Suppressor macrophage treated with lipopolysaccharide for 1 hour (primary cell): Measurements from ENCODE around the gene ARL8A.
"Not testable (repeated sequence)": the region's sequence is repeated elsewhere in the genome, so short reads cannot be mapped to it uniquely, and the experiment has no call there.

Source experiments
- DNase-seq, 3 donors: peaks; one replicate each; pipeline ENCODE4 v3.0.0-alpha.2; 2020 to 2022

The ARL8A gene

DNA sequence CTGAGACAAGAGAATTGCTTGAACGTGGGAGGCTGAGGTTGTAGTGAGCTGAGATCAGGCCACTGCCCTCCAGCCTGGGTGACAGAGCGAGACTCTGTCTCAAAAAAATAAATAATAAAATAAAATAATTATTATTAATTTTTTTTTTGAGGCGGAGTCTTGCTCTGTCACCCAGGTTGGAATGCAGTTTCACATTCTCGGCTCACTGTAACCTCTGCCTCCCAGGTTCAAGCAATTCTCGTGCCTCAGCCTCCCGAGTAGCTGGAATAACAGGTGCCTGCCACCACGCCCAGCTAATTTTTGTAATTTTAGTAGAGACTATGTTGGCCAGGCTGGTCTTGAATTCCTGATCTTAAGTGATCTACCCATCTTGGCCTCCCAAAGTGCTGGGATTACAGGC is 32.9 kb downstream of the ARL8A start:
- DNase-seq = not testable (repeated sequence)

DNA sequence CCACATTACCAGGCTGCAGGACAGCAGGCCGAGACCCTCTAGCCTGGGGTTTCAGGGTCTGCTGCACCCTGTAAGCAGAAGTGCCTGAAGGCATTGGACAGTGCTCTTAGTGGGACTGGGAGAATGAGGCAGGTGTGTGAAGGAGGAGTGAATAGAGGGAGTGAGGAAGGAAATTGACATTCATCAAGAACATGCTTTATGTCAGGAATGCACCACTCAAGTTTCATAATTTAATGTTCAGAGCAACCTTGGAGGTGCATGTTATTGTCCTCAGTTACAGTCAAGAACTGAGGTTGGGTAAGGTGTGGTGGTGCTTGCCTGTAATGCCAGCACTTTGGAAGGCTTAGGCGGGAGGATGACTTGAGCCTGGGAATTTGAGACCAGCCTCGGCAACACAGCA is 33.6 kb downstream of the ARL8A start:
- DNase-seq = no peak

GRCh38 chr1:202107801-202108731 is 36.5 kb downstream of the ARL8A start:
- DNase-seq = no peak

DNA sequence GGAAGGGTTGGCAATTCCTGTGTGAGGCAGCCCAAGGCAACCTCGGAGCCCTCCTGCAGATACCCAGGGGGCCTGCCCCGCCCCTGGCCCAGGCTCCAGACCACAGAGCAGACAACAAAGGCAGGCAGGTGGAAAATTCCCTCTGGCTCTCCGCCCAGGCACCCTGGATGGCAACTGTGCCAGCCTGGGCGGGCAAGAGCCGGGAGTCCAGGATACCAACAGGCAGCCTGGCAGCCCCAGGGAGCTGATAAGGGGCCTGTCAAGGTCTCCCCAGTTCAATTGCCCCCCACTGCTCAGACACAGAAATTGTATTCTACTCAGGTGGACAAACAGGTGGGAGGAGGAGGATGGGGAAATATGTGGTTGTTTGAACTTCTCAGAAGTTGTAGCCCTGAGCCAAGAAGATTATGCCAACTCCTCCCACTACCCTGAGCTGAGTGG is 37.2 kb downstream of the ARL8A start:
- DNase-seq = no peak

DNA sequence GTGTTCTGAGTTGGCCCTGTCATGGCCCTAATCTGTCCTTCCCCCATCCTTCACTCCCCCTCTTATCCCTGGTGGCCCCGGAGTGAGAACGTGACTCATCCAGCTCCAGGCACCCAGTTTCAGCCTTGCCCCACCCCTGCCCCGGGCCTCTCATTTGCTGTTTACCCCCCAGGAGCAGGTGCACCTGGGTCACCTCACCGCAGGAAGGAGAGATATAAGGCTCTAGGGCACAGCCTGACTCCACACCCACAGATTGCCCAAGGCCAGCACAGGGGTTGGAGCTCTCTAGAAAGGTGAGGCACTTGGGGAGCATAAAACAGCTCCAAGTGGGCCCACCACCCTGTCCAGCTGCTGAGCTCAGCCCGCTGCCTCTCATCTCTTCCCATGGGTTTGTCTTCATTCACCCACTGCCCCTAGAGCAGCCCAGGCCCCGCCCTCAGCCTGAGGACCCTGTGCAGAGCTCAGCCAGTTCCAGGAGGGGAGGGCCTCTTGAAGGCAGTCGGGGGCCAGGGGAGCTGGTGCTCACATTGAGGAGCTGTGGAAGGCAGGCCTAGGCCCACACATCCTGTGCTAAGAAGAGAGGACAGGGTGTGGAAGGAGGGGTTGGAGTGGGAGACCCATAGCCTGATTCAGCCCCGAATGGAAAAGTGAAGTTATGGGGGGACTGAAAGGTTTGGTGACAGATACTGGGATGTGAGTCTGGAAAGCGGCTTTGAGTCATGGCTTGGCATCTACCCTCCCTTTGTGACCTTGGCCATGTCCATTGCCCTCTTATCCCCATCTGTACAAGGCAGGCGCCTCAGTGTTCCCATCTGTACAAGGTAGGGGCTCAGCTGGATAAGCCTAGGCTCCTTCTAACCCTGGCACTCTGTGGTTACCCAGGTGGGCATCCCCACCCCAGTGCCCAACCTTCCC is 37.9 kb downstream of the ARL8A start:
- no peak for DNase-seq

- no peak for DNase-seq
Observed at GRCh38 chr1:202105571-202106339, 38.8 kb downstream of the ARL8A start.

DNA sequence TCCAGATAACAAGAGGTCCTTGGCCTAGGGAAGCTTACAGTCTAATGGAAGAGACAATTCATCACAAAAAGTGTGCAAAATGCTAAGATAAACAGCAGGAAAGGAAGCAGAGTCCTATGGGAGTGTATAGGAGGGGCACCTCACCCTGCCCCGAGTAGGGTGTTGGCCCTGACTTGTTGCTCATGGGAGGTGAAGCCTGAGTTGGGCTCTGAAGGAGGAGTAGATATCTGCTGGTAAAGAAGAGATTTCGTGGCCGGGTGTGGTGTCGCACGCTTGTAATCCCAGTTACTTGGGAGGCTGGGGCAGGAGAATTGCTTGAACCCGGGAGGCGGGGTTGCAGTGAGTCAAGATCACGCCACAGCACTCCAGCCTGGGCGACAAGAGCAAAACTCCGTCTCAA is 40.5 kb downstream of the ARL8A start:
- no peak for DNase-seq

DNA sequence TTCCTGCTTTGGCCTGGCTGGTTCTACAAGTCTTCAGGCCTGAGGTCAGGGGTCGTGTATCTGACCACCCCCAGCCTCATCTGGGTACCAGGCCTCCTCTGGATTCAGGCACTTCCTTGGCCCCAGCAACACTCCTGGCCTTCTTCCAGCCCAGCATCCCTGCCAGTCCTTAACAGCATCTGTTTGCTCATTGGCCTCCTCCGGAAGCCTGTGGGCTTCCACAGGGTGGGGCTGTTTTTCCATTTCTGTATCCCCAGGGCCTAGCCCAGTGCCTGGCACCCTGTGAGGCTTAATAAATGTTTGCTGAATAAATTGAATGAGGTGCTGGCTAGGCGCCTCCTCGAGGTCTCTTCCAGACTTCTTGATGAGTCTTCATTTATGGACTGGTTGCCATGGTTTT is 43.4 kb downstream of the ARL8A start:
- no peak for DNase-seq

DNA sequence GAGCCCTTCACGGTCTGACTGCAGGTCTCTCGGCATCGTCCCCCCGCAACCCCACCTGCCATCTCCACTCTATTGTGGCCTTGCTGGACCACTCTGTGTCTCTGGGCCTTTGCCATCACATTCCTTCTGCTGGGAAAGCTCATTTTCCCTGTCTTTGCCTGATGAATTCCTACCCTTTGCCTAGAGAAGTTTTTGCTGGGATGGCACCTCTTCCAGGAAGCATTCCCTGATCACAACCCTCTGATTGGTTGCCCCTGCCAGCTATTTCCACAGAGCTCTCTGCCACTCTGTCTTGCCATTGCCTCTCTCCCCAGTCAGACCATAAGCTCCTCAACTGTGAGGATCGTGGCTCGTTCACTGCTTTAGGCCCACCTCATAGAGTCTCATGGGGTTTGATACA is 50.7 kb downstream of the ARL8A start:
- DNase-seq = no peak

DNA sequence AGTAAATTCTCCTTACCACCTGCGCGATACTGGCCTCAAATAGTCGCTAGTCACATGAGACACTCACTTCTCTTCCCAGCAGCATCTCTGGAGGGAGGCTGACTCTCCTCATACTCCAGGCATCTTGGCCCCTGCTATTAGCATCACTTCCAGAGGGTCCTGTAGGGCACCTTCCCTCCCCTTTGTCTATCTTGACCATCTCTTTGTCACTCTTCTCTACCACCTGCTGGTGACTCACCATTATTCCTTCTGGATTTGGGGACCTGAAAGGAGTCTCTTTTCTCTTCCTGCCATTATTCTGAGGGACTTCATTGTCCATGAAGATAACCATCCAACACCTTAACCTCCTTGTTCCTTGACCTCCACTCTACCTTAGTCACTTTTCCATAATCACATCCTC is 53.5 kb downstream of the ARL8A start:
- no peak for DNase-seq

GRCh38 chr1:202088206-202088605 is 56.3 kb downstream of the ARL8A start:
- DNase-seq = no peak

GRCh38 chr1:202086579-202087350 is 57.8 kb downstream of the ARL8A start:
- DNase-seq = no peak

- no peak for DNase-seq
Observed at GRCh38 chr1:202085682-202086373, 58.7 kb downstream of the ARL8A start.

DNA sequence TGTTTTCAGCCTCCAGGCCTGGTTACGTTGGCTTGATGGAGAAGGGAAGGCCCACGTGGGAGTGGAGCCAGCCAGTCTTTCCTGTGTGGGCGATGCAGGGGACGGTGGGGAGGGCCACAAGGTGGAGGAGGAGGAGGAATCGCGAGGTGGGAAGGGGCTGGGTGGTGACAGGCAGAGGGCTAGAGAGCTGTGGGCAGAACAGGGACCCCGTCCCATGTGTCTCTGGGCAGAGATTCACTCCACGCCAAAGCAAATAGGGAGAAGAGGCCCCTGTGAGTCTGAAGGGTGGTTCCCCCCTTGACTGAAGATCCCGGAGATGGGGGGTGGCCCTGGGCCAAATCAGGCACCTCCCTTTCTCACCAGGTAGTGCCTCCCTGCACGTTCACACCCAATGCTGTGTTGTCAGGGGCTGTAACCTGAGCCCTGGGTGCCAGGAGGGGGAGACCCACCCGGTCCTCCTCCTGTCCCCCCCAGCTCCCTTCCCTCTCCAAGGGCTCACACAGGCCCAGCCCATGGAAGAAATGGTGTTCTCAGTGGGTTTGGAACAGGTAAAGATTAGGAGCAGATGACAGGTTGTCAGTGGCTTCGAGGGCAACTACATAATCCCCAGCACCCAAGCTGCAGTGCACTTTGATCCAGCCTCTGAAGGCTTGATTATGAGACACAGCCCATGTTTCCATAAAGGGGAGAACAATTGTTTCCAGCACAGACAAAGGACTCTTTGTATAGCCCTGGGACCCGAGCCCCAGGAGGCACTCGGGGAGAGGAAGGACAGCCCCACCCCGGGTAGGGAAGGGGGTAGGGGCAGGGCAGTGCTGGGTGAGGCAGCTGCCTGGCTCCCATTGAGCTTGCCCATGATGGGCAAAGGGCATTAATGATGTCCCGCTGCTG is 59.5 kb downstream of the ARL8A start:
- no peak for DNase-seq
